Endothelial cell of umbilical vein (primary cell): ENCODE results near the gene CPTP. TPM values are rescaled to one million over a fixed set of nuclear protein-coding genes. Genes with fewer than 3 reads are reported as not detected.

Experiments used
- BruUV-seq: library from RNA; stranded (reverse); fragments of 400-500 nt; replicated peaks from 2 replicates; lab custom pipeline; 2021; lab: Mats Ljungman, UMichigan
- CTCF ChIA-PET: fragments of 300-600, 350-600 bp; sonication (Branson Sonifier 250); formaldehyde crosslinking; loops from one replicate; lab custom pipeline; 2021; ENCODE audit warnings: antibody characterized with exemption, inconsistent platforms; lab: Charles Lee
- POLR2A ChIA-PET: fragments of 300-600, 350-600 bp; sonication (Branson Sonifier 250); formaldehyde crosslinking; loops from one replicate; lab custom pipeline; 2021; ENCODE audit warnings: antibody characterized with exemption, inconsistent platforms; lab: Charles Lee
- DNase-seq: peaks from one replicate; pipeline ENCODE4 v3.0.0-alpha.2; 2011; ENCODE audit warnings: low read depth, low spot score
- FAIRE-seq: peaks from 2 replicates; lab custom pipeline; 2011; peaks lifted over from hg19 to GRCh38; lab: Jason Lieb, UNC
- H2AFZ ChIP-seq: 2 replicates; pipeline ENCODE4 v1.6.0; 2012; ENCODE audit warnings: low read depth, low read length, control low read depth, inconsistent platforms
- H3K27ac ChIP-seq: 2 replicates; pipeline ENCODE4 v1.5.1; 2011; ENCODE audit warnings: low read depth, mild to moderate bottlenecking, control low read depth, low read length, moderate library complexity; ENCODE audit not compliant: insufficient read depth
- H3K27me3 ChIP-seq, 2 experiments: 2 replicates each; pipeline versions ENCODE4 v1.6.0 to v1.6.1; 2011; ENCODE audit warnings: low read length in 2 of 2, mixed read lengths in 1 of 2; ENCODE audit not compliant: control insufficient read depth in 2 of 2, insufficient read depth in 2 of 2
- H3K36me3 ChIP-seq, 2 experiments: 2 replicates in 1 of 2; 3 replicates in 1 of 2; pipeline ENCODE4 v1.5.1; 2011; ENCODE audit warnings: low read length in 2 of 2, mild to moderate bottlenecking in 1 of 2, moderate library complexity in 1 of 2; ENCODE audit not compliant: control insufficient read depth in 2 of 2, insufficient read depth in 2 of 2; ENCODE audit errors: extremely low read depth in 1 of 2
- H3K4me1 ChIP-seq: 3 replicates; pipeline ENCODE4 v1.5.1; 2011; ENCODE audit warnings: mild to moderate bottlenecking, low read length; ENCODE audit not compliant: control insufficient read depth, insufficient read depth; ENCODE audit errors: extremely low read depth
- H3K4me2 ChIP-seq: 2 replicates; pipeline ENCODE4 v1.6.1; 2011; ENCODE audit warnings: low read length, control low read depth, mixed read lengths; ENCODE audit not compliant: insufficient read depth
- H3K4me3 ChIP-seq, 3 experiments: fragments of 200-600 bp in 1 of 3; sonication (generic), shearing (Covaris generic) in 1 of 3; replicated peaks in 1 of 3; 2 replicates each; pipeline ENCODE4 v1.5.1; 2011 to 2016; ENCODE audit warnings: control low read depth in 3 of 3, low read length in 3 of 3, mild to moderate bottlenecking in 2 of 3, inconsistent platforms in 1 of 3, low read depth in 1 of 3, moderate library complexity in 1 of 3; ENCODE audit not compliant: insufficient read depth in 1 of 3
- H3K79me2 ChIP-seq: 2 replicates; pipeline ENCODE4 v1.6.0; 2012; ENCODE audit warnings: low read length, inconsistent platforms; ENCODE audit not compliant: control insufficient read depth, insufficient read depth
- H3K9ac ChIP-seq: replicated peaks from 2 replicates; pipeline ENCODE3; 2011; ENCODE audit warnings: low read length, control low read depth; ENCODE audit not compliant: insufficient read depth; ENCODE audit errors: extremely low read depth
- H3K9me1 ChIP-seq: replicated peaks from 3 replicates; pipeline ENCODE4 v1.6.0; 2011; ENCODE audit warnings: mild to moderate bottlenecking, low read length; ENCODE audit not compliant: control insufficient read depth, insufficient read depth; ENCODE audit errors: extremely low read depth
- H3K9me3 ChIP-seq: replicated peaks from 2 replicates; pipeline ENCODE4 v1.5.1; 2012; ENCODE audit warnings: low read length, inconsistent platforms; ENCODE audit not compliant: control insufficient read depth, insufficient read depth
- H4K20me1 ChIP-seq: replicated peaks from 2 replicates; pipeline ENCODE3; 2011; ENCODE audit warnings: mild to moderate bottlenecking, low read length; ENCODE audit not compliant: control insufficient read depth, insufficient read depth; ENCODE audit errors: extremely low read depth
- CTCF ChIP-seq, 2 donors: IDR thresholded peaks; 1 replicate in 1 of 2; 2 replicates in 1 of 2; pipeline ENCODE4 v1.5.1; 2011; ENCODE audit warnings: low read length in 2 of 2, mild to moderate bottlenecking in 2 of 2, moderate library complexity in 2 of 2, control low read depth in 1 of 2, inconsistent platforms in 1 of 2, low read depth in 1 of 2; ENCODE audit not compliant: insufficient read depth in 1 of 2; ENCODE audit errors: extremely low read depth in 1 of 2
- EZH2 ChIP-seq: IDR thresholded peaks from 2 replicates; pipeline ENCODE4 v1.6.1; 2012; ENCODE audit warnings: borderline replicate concordance, low read depth, mild to moderate bottlenecking, moderate library complexity, low read length, inconsistent platforms; ENCODE audit not compliant: severe bottlenecking
- FOS ChIP-seq: IDR thresholded peaks from 2 replicates; pipeline ENCODE4 v1.6.1; 2011; ENCODE audit warnings: mild to moderate bottlenecking, low read length, moderate library complexity, borderline replicate concordance; ENCODE audit not compliant: insufficient read depth
- GATA2 ChIP-seq: IDR thresholded peaks from 2 replicates; pipeline ENCODE4 v1.7.0; 2011; ENCODE audit warnings: low read depth, mild to moderate bottlenecking, moderate library complexity, mixed read lengths, low read length; ENCODE audit not compliant: insufficient read length, insufficient read depth
- JUN ChIP-seq: IDR thresholded peaks from 2 replicates; pipeline ENCODE4 v1.6.1; 2011; ENCODE audit warnings: borderline replicate concordance, low read depth; ENCODE audit not compliant: insufficient read length, insufficient read depth
- MAX ChIP-seq: IDR thresholded peaks from 2 replicates; pipeline ENCODE4 v1.6.1; 2011; ENCODE audit not compliant: insufficient read depth, insufficient read length
- MYC ChIP-seq: IDR thresholded peaks from one replicate; pipeline ENCODE4 v1.6.1; 2011; ENCODE audit warnings: mild to moderate bottlenecking, low read depth, low read length
- POLR2A ChIP-seq: IDR thresholded peaks from 2 replicates; pipeline ENCODE4 v1.6.1; 2012; ENCODE audit warnings: low read depth, mild to moderate bottlenecking, control low read depth, low read length
- POLR2AphosphoS5 ChIP-seq: IDR thresholded peaks from 2 replicates; pipeline ENCODE4 v1.6.1; 2012; ENCODE audit warnings: low read depth, mild to moderate bottlenecking, control low read depth, low read length, moderate library complexity; ENCODE audit not compliant: insufficient read depth
- dilution Hi-C: fragments of 300-500 bp; cut with MboI; formaldehyde crosslinking; loops from one replicate; pipeline ENCODE4 v1.15.0; 2019; ENCODE audit warnings: low sequenced_read_pairs; ENCODE audit not compliant: extremely low pct_ligation_motif_present
- intact Hi-C: fragments of 100-400 bp; cut with micrococcal nuclease; formaldehyde crosslinking; loops from one replicate; pipeline ENCODE4 v1.10.0; 2022
- polyA plus RNA-seq, 4 experiments: library from polyadenylated mRNA; depleted of rRNA in 3 of 4; stranded (reverse) in 3 of 4; unstranded in 1 of 4; fragments of >200 nt; gene quantifications; 2 replicates each; pipeline versions ENCODE4 v1.2.1 to v1.2.3, GENCODE V29; 2011 to 2012; ENCODE audit warnings: missing spikeins in 1 of 4
- total RNA-seq: library from RNA; stranded (reverse); gene quantifications from 2 replicates; pipeline ENCODE4 v1.2.3, GENCODE V29; 2021

CPTP gene
- total and polyA plus RNA-seq, 2 donors (not counting 3 experiments of a cell fraction or from before 2014, with no cell fraction given) = 20.9 to 29.5 TPM

- H3K9me3 ChIP-seq = no peaks in the 10 kb centered on the region
- ChIA-PET POLR2A (no interaction called here), CTCF (no interaction called here)
- DNase-seq (no peak), FAIRE-seq (no peak)
- H3K27me3 ChIP-seq = no peaks in the 10 kb centered on the region
- peaks cover 54% of the 10 kb centered on the region for H3K79me2 ChIP-seq
- no peak overlapping the region for H3K4me2 ChIP-seq
- no peak for TF ChIP-seq JUN
- TF ChIP-seq POLR2AphosphoS5 = no peak
- no peak for TF ChIP-seq POLR2A
- H3K9ac ChIP-seq = peak overlapping the region; percentile 88
- peak overlapping the region; percentile 31 to 97 (median 66) for H3K4me3 ChIP-seq
- peak overlapping the region; percentile 76 for H2AFZ ChIP-seq
- H3K27ac ChIP-seq = peak overlapping the region; percentile 61
- dilution Hi-C loops (no loop called here), intact Hi-C loops (loop anchor here (2.0 kb wide), 2 partner anchors 15 to 51 kb away; partner anchors contain the start of genes AURKAIP1 and PUSL1)
- H3K4me1 ChIP-seq = peaks cover 13% of the 10 kb centered on the region
- BruUV-seq = no TSS peak
- no peaks in the 10 kb centered on the region for H3K9me1 ChIP-seq
- peaks cover 5% of the 10 kb centered on the region for H4K20me1 ChIP-seq
- H3K36me3 ChIP-seq = peaks cover 0 to 19% of the 10 kb centered on the region in 2 experiments
These were observed 498 bp upstream of the CPTP start for GRCh38 chr1:1324084-1324523.

GRCh38 chr1:1325288-1326074 is 879 bp downstream of the CPTP start:
- no peaks in the 10 kb centered on the region for H4K20me1 ChIP-seq
- H3K27ac ChIP-seq = peak overlapping the region; percentile 61
- TSS peak; percentile 15 for BruUV-seq
- no peaks in the 10 kb centered on the region for H3K9me3 ChIP-seq
- peaks cover 0 to 18% of the 10 kb centered on the region in 2 experiments for H3K36me3 ChIP-seq
- TF ChIP-seq JUN = no peak
- no peak for TF ChIP-seq POLR2AphosphoS5
- TF ChIP-seq POLR2A = no peak
- TF ChIP-seq MAX = no peak
- no peak for TF ChIP-seq MYC
- TF ChIP-seq EZH2 = no peak
- no peak for TF ChIP-seq CTCF (IDR thresholded peaks at IDR 0.05; ENCODE audit: extremely low read depth in 1 of 2, insufficient read depth in 1 of 2, low read depth in 1 of 2, low read length in 2 of 2)
- no peak for TF ChIP-seq GATA2
- no peak for TF ChIP-seq FOS
- H3K9me1 ChIP-seq = no peaks in the 10 kb centered on the region
- peak overlapping the region; percentile 71 to 97 (median 84) for H3K4me3 ChIP-seq
- H3K79me2 ChIP-seq = peaks cover 45% of the 10 kb centered on the region
- peak; percentile 44 for DNase-seq
- no peak for FAIRE-seq
- dilution Hi-C loops (no loop called here), intact Hi-C loops (loop anchor here (2.0 kb wide), 2 partner anchors 17 to 49 kb away; partner anchors contain the start of genes AURKAIP1 and PUSL1)
- ChIA-PET CTCF (no interaction called here), POLR2A (no interaction called here)
- no peaks in the 10 kb centered on the region for H3K27me3 ChIP-seq
- peak overlapping the region; percentile 27 for H2AFZ ChIP-seq
- H3K4me1 ChIP-seq = peaks cover 13% of the 10 kb centered on the region
- peak overlapping the region; percentile 74 for H3K4me2 ChIP-seq
- peak overlapping the region; percentile 67 for H3K9ac ChIP-seq
